ENCODE results near the gene TANC1. TPM values are rescaled to one million over a fixed set of nuclear protein-coding genes. Genes with fewer than 3 reads are reported as not detected.

The TANC1 gene
- total RNA-seq, 1 donor from 2014 or later, result 45.0 TPM

DNA sequence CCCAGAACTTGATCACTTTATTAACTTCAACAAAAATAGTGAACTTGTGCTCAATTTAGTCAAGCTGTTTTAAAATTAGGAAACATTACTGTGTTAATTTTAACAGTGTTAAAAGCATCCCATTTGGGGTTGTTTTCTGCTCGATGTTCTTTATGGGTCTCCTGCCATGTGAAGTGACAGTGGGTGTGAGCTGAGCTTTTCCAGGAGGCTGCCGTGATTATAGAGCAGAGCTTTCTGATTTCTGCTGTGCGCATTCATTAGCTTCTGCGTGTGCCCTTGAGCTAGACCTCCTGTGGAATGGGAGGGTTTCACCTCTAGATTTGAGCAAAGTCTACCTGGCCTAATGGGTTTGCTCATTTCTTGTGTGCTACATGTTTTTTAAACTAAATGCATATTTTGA is 196.6 kb downstream of the TANC1 start:
- peaks cover 28% of the 10 kb centered on the region for H3K36me3 Mint-ChIP-seq (ENCODE audit: low read depth, unreplicated experiment)
- H3K27me3 Mint-ChIP-seq (ENCODE audit: low read depth, unreplicated experiment), result no peaks in the 10 kb centered on the region
- FAIRE-seq (no peak), DNase-seq (ENCODE audit: low read depth) (no peak)
- no peaks in the 10 kb centered on the region for H3K27me3 ChIP-seq (ENCODE audit: insufficient read depth, low read length)
- no peak overlapping the region for H3K27ac ChIP-seq (ENCODE audit: low read depth, low read length)
- peaks cover 7% of the 10 kb centered on the region for H3K79me2 ChIP-seq (ENCODE audit: insufficient read depth, low read length)
- no peak overlapping the region for H3K4me2 ChIP-seq (ENCODE audit: low read length)
- H3K9me3 Mint-ChIP-seq (ENCODE audit: unreplicated experiment), result no peaks in the 10 kb centered on the region
- H2AFZ ChIP-seq (ENCODE audit: low read depth, low read length), result no peak overlapping the region
- no peak for TF ChIP-seq EZH2 (IDR thresholded peaks at IDR 0.05; ENCODE audit: insufficient read depth, low read length)
- TF ChIP-seq, protein P1, sequence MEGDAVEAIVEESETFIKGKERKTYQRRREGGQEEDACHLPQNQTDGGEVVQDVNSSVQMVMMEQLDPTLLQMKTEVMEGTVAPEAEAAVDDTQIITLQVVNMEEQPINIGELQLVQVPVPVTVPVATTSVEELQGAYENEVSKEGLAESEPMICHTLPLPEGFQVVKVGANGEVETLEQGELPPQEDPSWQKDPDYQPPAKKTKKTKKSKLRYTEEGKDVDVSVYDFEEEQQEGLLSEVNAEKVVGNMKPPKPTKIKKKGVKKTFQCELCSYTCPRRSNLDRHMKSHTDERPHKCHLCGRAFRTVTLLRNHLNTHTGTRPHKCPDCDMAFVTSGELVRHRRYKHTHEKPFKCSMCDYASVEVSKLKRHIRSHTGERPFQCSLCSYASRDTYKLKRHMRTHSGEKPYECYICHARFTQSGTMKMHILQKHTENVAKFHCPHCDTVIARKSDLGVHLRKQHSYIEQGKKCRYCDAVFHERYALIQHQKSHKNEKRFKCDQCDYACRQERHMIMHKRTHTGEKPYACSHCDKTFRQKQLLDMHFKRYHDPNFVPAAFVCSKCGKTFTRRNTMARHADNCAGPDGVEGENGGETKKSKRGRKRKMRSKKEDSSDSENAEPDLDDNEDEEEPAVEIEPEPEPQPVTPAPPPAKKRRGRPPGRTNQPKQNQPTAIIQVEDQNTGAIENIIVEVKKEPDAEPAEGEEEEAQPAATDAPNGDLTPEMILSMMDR (IDR thresholded peaks at IDR 0.05; ENCODE audit: insufficient read depth, low read depth, low read length), result no peak
- H3K9me3 ChIP-seq (ENCODE audit: insufficient read depth, low read depth, low read length), result no peaks in the 10 kb centered on the region
- no peak overlapping the region for H3K27ac Mint-ChIP-seq (ENCODE audit: unreplicated experiment)
- peaks cover 10% of the 10 kb centered on the region for H3K4me1 ChIP-seq (ENCODE audit: insufficient read depth, low read length)
- H3K4me3 Mint-ChIP-seq (ENCODE audit: unreplicated experiment), result no peak overlapping the region
- peaks cover 7% of the 10 kb centered on the region for H4K20me1 ChIP-seq (ENCODE audit: insufficient read depth, low read length)
- peaks cover 15% of the 10 kb centered on the region for H3K36me3 ChIP-seq (ENCODE audit: insufficient read depth, low read length)
- H3K9ac ChIP-seq (ENCODE audit: low read length), result no peak overlapping the region
- peaks cover 4% of the 10 kb centered on the region for H3K4me1 Mint-ChIP-seq (ENCODE audit: low read depth, unreplicated experiment)
- H3K4me3 ChIP-seq (ENCODE audit: insufficient read depth, low read depth, low read length), result no peak overlapping the region

DNA sequence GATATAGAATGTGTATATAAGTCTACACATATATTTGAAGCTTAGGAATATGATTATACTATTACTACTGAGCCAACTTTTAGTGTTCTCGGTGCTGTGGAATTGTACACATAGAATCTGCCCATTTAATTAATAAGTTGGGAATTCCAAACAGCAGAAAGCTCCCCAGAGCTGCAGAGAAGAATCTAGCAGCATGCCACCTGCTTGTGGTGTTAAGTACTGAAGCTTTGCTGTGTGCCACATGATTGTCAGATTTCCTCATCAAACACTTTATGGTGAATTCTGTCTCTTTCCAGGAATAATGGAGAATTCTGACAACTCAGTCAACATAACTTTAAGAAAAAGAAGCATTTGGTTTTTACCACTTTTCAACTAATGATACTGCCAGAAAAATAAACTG is 200.3 kb downstream of the TANC1 start:
- H3K4me3 ChIP-seq (ENCODE audit: insufficient read depth, low read depth, low read length), result no peak overlapping the region
- peaks cover 28% of the 10 kb centered on the region for H3K36me3 ChIP-seq (ENCODE audit: insufficient read depth, low read length)
- peak overlapping the region; percentile 14 for H3K4me2 ChIP-seq (ENCODE audit: low read length)
- Mint-ChIP-seq H3K4me1 (ENCODE audit: low read depth, unreplicated experiment) (peaks cover 4% of the 10 kb centered on the region), H3K27me3 (ENCODE audit: low read depth, unreplicated experiment) (no peaks in the 10 kb centered on the region), H3K36me3 (ENCODE audit: low read depth, unreplicated experiment) (peaks cover 28% of the 10 kb centered on the region), H3K4me3 (ENCODE audit: unreplicated experiment) (no peak overlapping the region), H3K27ac (ENCODE audit: unreplicated experiment) (no peak overlapping the region), H3K9me3 (ENCODE audit: unreplicated experiment) (no peaks in the 10 kb centered on the region)
- FAIRE-seq, result no peak
- peaks cover 10% of the 10 kb centered on the region for H3K4me1 ChIP-seq (ENCODE audit: insufficient read depth, low read length)
- TF ChIP-seq EZH2 (IDR thresholded peaks at IDR 0.05; ENCODE audit: insufficient read depth, low read length), result no peak
- TF ChIP-seq, protein P1 (IDR thresholded peaks at IDR 0.05; ENCODE audit: insufficient read depth, low read depth, low read length), result no peak
- H3K9ac ChIP-seq (ENCODE audit: low read length), result no peak overlapping the region
- H3K27me3 ChIP-seq (ENCODE audit: insufficient read depth, low read length), result no peaks in the 10 kb centered on the region
- H4K20me1 ChIP-seq (ENCODE audit: insufficient read depth, low read length), result peaks cover 3% of the 10 kb centered on the region
- H2AFZ ChIP-seq (ENCODE audit: low read depth, low read length), result no peak overlapping the region
- no peaks in the 10 kb centered on the region for H3K9me3 ChIP-seq (ENCODE audit: insufficient read depth, low read depth, low read length)
- H3K27ac ChIP-seq (ENCODE audit: low read depth, low read length), result peak overlapping the region; percentile 38
- peaks cover 7% of the 10 kb centered on the region for H3K79me2 ChIP-seq (ENCODE audit: insufficient read depth, low read length)
- DNase-seq (ENCODE audit: low read depth), result peak; percentile 22

DNA sequence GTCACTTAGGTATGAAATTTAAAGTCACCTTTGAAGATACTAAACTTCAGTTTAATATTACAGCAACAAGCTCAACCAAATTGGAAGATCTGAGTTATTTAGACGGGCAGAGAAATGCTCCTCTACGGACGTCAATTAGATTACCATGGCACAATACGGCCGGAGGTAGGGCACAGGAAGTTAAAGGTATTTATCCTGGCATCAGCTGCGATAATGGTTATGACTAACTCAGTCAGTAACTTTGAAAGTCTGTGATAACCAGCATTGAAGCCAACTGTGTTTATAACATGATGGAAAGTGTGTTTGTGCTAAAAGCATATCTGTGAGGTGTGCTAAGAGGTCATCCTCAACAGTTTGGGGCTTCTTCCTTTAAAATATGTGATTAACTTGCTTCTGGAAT is 200.7 kb downstream of the TANC1 start:
- no peak overlapping the region for H3K9ac ChIP-seq (ENCODE audit: low read length)
- TF ChIP-seq, protein P1 (IDR thresholded peaks at IDR 0.05; ENCODE audit: insufficient read depth, low read depth, low read length), result no peak
- no peak for TF ChIP-seq EZH2 (IDR thresholded peaks at IDR 0.05; ENCODE audit: insufficient read depth, low read length)
- H3K27ac ChIP-seq (ENCODE audit: low read depth, low read length), result peak overlapping the region; percentile 38
- Mint-ChIP-seq H3K4me1 (ENCODE audit: low read depth, unreplicated experiment) (peaks cover 4% of the 10 kb centered on the region), H3K36me3 (ENCODE audit: low read depth, unreplicated experiment) (peaks cover 26% of the 10 kb centered on the region), H3K9me3 (ENCODE audit: unreplicated experiment) (no peaks in the 10 kb centered on the region), H3K27ac (ENCODE audit: unreplicated experiment) (no peak overlapping the region), H3K27me3 (ENCODE audit: low read depth, unreplicated experiment) (no peaks in the 10 kb centered on the region), H3K4me3 (ENCODE audit: unreplicated experiment) (no peak overlapping the region)
- peaks cover 10% of the 10 kb centered on the region for H3K4me1 ChIP-seq (ENCODE audit: insufficient read depth, low read length)
- H3K9me3 ChIP-seq (ENCODE audit: insufficient read depth, low read depth, low read length), result no peaks in the 10 kb centered on the region
- H3K4me2 ChIP-seq (ENCODE audit: low read length), result peak overlapping the region; percentile 14
- peaks cover 3% of the 10 kb centered on the region for H4K20me1 ChIP-seq (ENCODE audit: insufficient read depth, low read length)
- no peaks in the 10 kb centered on the region for H3K27me3 ChIP-seq (ENCODE audit: insufficient read depth, low read length)
- peaks cover 7% of the 10 kb centered on the region for H3K79me2 ChIP-seq (ENCODE audit: insufficient read depth, low read length)
- DNase-seq (ENCODE audit: low read depth) (peak; percentile 53), FAIRE-seq (no peak)
- peaks cover 29% of the 10 kb centered on the region for H3K36me3 ChIP-seq (ENCODE audit: insufficient read depth, low read length)
- H3K4me3 ChIP-seq (ENCODE audit: insufficient read depth, low read depth, low read length), result no peak overlapping the region
- H2AFZ ChIP-seq (ENCODE audit: low read depth, low read length), result no peak overlapping the region

Data from astrocyte (in vitro differentiated cells and primary cell).